ENCODE measurements around the gene CDH4. TPM values are rescaled to one million over a fixed set of nuclear protein-coding genes. Genes with fewer than 3 reads are reported as not detected.

Gene CDH4
- total and polyA plus RNA-seq, 5 donors from 2014 or later, result 0.07 to 0.69 (median 0.49) TPM; not detected in 1

DNA sequence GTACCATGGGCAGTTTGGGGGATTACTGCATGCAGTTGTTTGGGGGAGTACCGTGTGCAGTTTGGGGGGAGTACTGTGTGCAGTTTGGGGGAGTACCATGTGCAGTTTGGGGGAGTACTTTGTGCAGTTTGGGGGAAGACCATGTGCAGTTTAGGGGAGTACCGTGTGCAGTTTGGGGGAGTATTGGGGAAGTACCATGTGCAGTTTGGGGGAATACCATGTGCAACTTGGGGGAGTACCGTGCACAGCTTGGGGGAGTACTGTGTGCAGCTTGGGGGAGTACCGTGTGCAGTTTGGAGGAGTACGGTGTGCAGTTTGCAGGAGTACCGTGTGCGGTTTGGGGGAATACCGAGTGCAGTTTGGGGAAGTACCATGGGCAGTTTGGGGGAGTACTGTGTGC, 22.3 kb downstream of the CDH4 start:
- H3K36me3 Mint-ChIP-seq, result no peaks in the 10 kb centered on the region
- no peaks in the 10 kb centered on the region for H3K4me1 ChIP-seq (ENCODE audit: control insufficient read depth, insufficient read depth, low read length, poor library complexity, severe bottlenecking)
- no peaks in the 10 kb centered on the region for H3K9me3 ChIP-seq (ENCODE audit: control insufficient read depth in 2 of 2, low read length in 2 of 2)

DNA sequence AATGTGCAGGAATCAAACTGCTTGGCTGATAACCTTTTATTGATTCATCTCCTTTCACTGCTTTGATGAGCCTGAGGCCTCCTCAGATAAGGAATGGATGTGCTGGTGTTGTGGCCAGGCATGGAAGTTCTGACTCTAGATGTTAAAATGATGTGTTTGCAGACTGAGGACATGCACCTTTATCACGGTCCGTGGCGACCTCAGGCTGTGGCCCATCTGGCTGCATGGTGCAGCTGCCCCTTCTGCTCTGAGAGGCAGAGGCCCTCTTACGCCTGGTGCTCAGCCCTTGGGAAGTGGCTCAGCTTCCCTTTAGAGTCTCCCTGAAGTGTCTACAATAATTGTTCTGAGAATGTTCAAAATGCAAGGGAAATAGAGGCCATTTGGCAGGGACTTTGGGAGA, 26.2 kb downstream of the CDH4 start:
- H3K27ac ChIP-seq (ENCODE audit: insufficient read depth, low read length, poor library complexity, severe bottlenecking), result no peak overlapping the region
- ATAC-seq (ENCODE audit: low read depth in 2 of 2) (no peak), DNase-seq (no peak)
- Mint-ChIP-seq H3K27ac (no peak overlapping the region), H3K36me3 (no peaks in the 10 kb centered on the region), H3K27me3 (peaks cover 5% of the 10 kb centered on the region), H3K4me3 (no peak overlapping the region), H3K4me1 (peaks cover 0 to 3% (median 0%) of the 10 kb centered on the region in 4 donors), H3K9me3 (peaks cover 0 to 8% (median 3%) of the 10 kb centered on the region in 7 donors)
- H3K4me1 ChIP-seq (ENCODE audit: control insufficient read depth, insufficient read depth, low read length, poor library complexity, severe bottlenecking), result no peaks in the 10 kb centered on the region
- H3K27me3 ChIP-seq (ENCODE audit: control insufficient read depth, insufficient read depth, low read length), result no peaks in the 10 kb centered on the region
- H3K9me3 ChIP-seq (ENCODE audit: control insufficient read depth in 2 of 2, low read length in 2 of 2), result no peaks in the 10 kb centered on the region
- no peaks in the 10 kb centered on the region for H3K36me3 ChIP-seq (ENCODE audit: control insufficient read depth, insufficient read depth, low read length)
- H3K4me3 ChIP-seq (ENCODE audit: low read depth, low read length), result no peak overlapping the region

More for the DNA sequence above, 22.3 kb downstream of the CDH4 start:
- Histone ChIP-seq H3K4me3 (ENCODE audit: low read depth, low read length) (no peak overlapping the region), H3K27me3 (ENCODE audit: control insufficient read depth, insufficient read depth, low read length) (no peaks in the 10 kb centered on the region), H3K36me3 (ENCODE audit: control insufficient read depth, insufficient read depth, low read length) (no peaks in the 10 kb centered on the region), H3K27ac (ENCODE audit: insufficient read depth, low read length, poor library complexity, severe bottlenecking) (no peak overlapping the region)
- H3K9me3 Mint-ChIP-seq, result peaks cover 0 to 6% (median 1%) of the 10 kb centered on the region in 7 donors
- DNase-seq (no peak), ATAC-seq (ENCODE audit: low read depth in 2 of 2) (no peak)
- H3K27me3 Mint-ChIP-seq, result peaks cover 8% of the 10 kb centered on the region
- no peak overlapping the region for H3K27ac Mint-ChIP-seq
- no peaks in the 10 kb centered on the region for H3K4me1 Mint-ChIP-seq
- no peak overlapping the region for H3K4me3 Mint-ChIP-seq

DNA sequence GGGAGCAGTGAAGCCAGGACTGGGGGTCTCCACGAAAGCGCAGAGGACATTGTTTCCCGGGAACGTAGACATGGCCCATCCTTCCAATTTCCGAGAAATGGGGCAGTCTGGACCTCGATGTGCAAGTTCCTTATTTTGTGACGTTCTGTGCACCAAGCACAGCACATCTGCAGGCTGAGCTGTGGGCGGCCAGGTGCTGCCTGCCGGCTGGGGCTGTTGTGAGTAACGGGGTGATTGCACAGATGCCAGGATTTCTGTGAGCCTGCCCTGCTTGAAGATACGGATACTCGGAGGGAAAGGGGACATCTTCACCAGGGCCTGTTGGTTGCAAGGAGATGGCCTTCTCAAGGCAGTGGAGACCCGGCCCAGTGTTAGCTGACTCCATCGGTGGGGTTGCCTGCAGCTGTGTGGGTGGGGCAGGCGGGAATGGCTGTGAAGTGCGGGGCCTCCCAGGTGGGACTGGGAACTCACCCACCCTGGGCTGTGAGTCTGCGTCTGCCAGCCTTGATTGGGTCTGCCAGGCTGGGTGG, 27.6 kb downstream of the CDH4 start:
- no peak for DNase-seq
- Histone ChIP-seq H3K4me3 (ENCODE audit: low read depth, low read length) (no peak overlapping the region), H3K36me3 (ENCODE audit: control insufficient read depth, insufficient read depth, low read length) (no peaks in the 10 kb centered on the region), H3K9me3 (ENCODE audit: control insufficient read depth in 2 of 2, low read length in 2 of 2) (no peaks in the 10 kb centered on the region), H3K27ac (ENCODE audit: insufficient read depth, low read length, poor library complexity, severe bottlenecking) (no peak overlapping the region), H3K4me1 (ENCODE audit: control insufficient read depth, insufficient read depth, low read length, poor library complexity, severe bottlenecking) (no peaks in the 10 kb centered on the region), H3K27me3 (ENCODE audit: control insufficient read depth, insufficient read depth, low read length) (no peaks in the 10 kb centered on the region)
- H3K27ac Mint-ChIP-seq, result no peak overlapping the region
- peaks cover 0 to 3% (median 0%) of the 10 kb centered on the region in 4 donors for H3K4me1 Mint-ChIP-seq
- peaks cover 5% of the 10 kb centered on the region for H3K27me3 Mint-ChIP-seq
- peaks cover 0 to 5% (median 3%) of the 10 kb centered on the region in 7 donors for H3K9me3 Mint-ChIP-seq
- H3K36me3 Mint-ChIP-seq, result no peaks in the 10 kb centered on the region
- no peak for ATAC-seq (ENCODE audit: low read depth in 2 of 2)
- no peak overlapping the region for H3K4me3 Mint-ChIP-seq

DNA sequence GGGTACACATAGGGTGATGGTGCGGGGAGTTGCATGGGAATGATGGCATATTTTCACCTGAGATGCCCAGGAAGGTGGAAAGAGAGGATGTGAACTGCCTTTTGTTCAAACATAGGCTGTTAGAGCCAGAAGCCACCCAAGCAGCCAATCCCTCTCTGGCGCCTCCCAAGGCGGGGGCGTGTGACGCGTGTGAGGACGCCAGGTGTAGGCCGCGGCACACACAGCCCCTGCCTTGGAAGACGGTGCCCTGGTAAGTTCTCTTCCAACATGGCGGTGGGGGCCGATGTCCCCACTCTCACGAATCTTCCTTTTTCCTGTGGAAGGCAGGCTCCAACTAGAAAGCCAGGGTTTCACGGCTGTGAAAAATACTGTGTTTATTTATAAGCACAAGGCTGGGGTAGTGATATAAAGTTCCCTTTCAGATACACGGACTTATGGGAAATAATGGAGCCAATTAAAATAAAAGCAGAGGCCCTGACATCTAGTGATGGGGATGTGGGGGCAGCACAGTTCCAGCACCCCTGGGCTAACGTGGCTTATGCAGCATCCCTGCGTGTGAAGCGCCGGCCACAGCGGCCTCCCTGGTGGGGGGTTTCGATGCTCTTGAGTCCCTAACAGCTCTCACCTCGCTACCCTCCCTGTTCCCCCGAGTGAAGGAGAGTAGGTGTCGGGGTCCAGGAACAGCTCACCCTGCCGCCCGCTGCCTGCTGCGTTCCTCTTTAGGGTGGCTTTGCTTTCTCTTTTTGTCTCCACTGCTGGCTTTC, 28.3 kb downstream of the CDH4 start:
- Histone ChIP-seq H3K36me3 (ENCODE audit: control insufficient read depth, insufficient read depth, low read length) (no peaks in the 10 kb centered on the region), H3K4me3 (ENCODE audit: low read depth, low read length) (no peak overlapping the region), H3K27ac (ENCODE audit: insufficient read depth, low read length, poor library complexity, severe bottlenecking) (no peak overlapping the region), H3K9me3 (ENCODE audit: control insufficient read depth in 2 of 2, low read length in 2 of 2) (no peaks in the 10 kb centered on the region), H3K27me3 (ENCODE audit: control insufficient read depth, insufficient read depth, low read length) (no peaks in the 10 kb centered on the region), H3K4me1 (ENCODE audit: control insufficient read depth, insufficient read depth, low read length, poor library complexity, severe bottlenecking) (no peaks in the 10 kb centered on the region)
- no peak overlapping the region for H3K27ac Mint-ChIP-seq
- peaks cover 0 to 5% (median 3%) of the 10 kb centered on the region in 7 donors for H3K9me3 Mint-ChIP-seq
- no peak overlapping the region for H3K4me3 Mint-ChIP-seq
- no peak for DNase-seq
- no peaks in the 10 kb centered on the region for H3K36me3 Mint-ChIP-seq
- H3K4me1 Mint-ChIP-seq, result peaks cover 0 to 3% (median 0%) of the 10 kb centered on the region in 4 donors
- H3K27me3 Mint-ChIP-seq, result peaks cover 5% of the 10 kb centered on the region
- no peak for ATAC-seq (ENCODE audit: low read depth in 2 of 2)

DNA sequence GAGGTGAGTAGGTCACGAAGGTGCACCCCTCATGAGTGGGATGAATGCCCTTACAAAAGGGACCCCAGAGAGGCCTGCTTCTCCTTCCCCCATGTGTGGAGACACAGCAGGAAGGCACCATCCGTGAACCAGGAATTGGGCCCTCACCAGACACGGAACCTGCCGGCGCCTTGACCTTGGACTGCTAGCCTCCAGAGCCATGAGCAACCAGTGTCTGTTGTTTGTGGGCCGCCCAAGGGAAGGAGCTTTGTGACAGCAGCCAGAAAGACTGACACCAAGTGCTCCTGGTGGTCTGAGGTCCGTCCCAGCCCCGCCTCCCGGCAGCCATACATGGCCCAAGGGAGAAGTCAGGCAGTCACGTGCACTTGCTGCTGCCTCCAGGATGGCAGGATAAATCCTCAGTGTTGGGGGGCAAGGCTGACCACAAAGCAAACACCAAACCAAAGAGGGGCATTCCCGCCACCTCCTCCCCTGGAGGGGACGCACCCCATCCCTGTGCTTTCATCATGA, 29.3 kb downstream of the CDH4 start:
- no peaks in the 10 kb centered on the region for H3K9me3 ChIP-seq (ENCODE audit: control insufficient read depth in 2 of 2, low read length in 2 of 2)
- no peak for DNase-seq

DNA sequence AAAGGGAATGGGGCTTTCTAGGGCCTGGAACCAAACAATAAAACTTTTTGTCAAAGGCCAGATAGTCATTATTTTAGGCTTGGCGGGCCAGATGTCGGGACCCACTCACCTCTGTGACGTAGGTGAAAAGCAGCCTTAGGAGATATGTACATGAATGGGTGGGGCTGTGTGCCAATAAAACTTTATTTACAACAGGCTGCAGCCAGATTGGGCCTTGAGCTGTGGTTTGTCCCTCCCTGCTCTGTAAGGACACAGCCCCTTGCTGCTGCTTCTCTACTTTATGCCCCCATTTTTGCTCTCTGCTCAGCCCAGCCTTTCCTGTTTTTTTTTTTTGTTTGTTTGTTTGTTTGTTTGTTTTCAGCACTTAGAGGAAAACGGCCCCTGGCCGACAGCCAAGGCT, 32.7 kb downstream of the CDH4 start:
- no peaks in the 10 kb centered on the region for H3K9me3 ChIP-seq (ENCODE audit: control insufficient read depth in 2 of 2, low read length in 2 of 2)

More for the DNA sequence above, 29.3 kb downstream of the CDH4 start:
- no peak overlapping the region for H3K4me3 ChIP-seq (ENCODE audit: low read depth, low read length)
- Mint-ChIP-seq H3K27me3 (peaks cover 5% of the 10 kb centered on the region), H3K36me3 (no peaks in the 10 kb centered on the region), H3K4me1 (peaks cover 0 to 3% (median 0%) of the 10 kb centered on the region in 4 donors), H3K27ac (no peak overlapping the region), H3K4me3 (no peak overlapping the region), H3K9me3 (peaks cover 0 to 6% (median 3%) of the 10 kb centered on the region in 7 donors)
- no peaks in the 10 kb centered on the region for H3K4me1 ChIP-seq (ENCODE audit: control insufficient read depth, insufficient read depth, low read length, poor library complexity, severe bottlenecking)
- ATAC-seq (ENCODE audit: low read depth in 2 of 2), result no peak
- no peaks in the 10 kb centered on the region for H3K36me3 ChIP-seq (ENCODE audit: control insufficient read depth, insufficient read depth, low read length)
- H3K27ac ChIP-seq (ENCODE audit: insufficient read depth, low read length, poor library complexity, severe bottlenecking), result no peak overlapping the region
- no peaks in the 10 kb centered on the region for H3K27me3 ChIP-seq (ENCODE audit: control insufficient read depth, insufficient read depth, low read length)

DNA sequence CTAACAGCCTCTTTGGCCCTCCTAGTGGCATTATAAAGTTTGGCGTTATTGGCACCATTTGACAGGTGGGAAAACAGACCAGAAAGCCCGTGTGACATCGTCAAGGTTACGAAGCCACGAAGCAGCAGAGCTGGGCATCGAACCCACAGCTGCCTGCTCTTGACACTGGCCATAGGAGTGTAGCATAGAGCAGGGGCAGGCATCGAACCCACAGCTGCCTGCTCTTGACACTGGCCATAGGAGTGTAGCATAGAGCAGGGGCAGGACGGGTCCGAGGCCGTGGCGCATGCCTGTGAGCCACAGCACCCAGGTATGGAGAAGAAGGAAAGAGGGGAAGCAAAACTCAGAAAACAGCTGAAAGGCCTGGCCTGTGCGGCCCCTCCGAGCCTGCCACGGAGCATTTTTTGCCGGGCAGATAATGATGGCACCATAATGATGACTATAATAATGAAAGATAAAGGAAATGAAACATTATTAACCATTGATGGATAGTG, 33.1 kb downstream of the CDH4 start:
- Mint-ChIP-seq H3K27me3 (peaks cover 5% of the 10 kb centered on the region), H3K36me3 (no peaks in the 10 kb centered on the region)

More for the DNA sequence above, 32.7 kb downstream of the CDH4 start:
- H3K27ac ChIP-seq (ENCODE audit: insufficient read depth, low read length, poor library complexity, severe bottlenecking), result no peak overlapping the region
- peaks cover 0 to 4% (median 3%) of the 10 kb centered on the region in 7 donors for H3K9me3 Mint-ChIP-seq
- no peaks in the 10 kb centered on the region for H3K27me3 ChIP-seq (ENCODE audit: control insufficient read depth, insufficient read depth, low read length)
- no peak for ATAC-seq (ENCODE audit: low read depth in 2 of 2)
- peaks cover 0 to 3% (median 0%) of the 10 kb centered on the region in 4 donors for H3K4me1 Mint-ChIP-seq
- DNase-seq, result no peak
- H3K27me3 Mint-ChIP-seq, result peaks cover 5% of the 10 kb centered on the region
- no peak overlapping the region for H3K27ac Mint-ChIP-seq
- H3K4me3 ChIP-seq (ENCODE audit: low read depth, low read length), result no peak overlapping the region
- H3K4me1 ChIP-seq (ENCODE audit: control insufficient read depth, insufficient read depth, low read length, poor library complexity, severe bottlenecking), result no peaks in the 10 kb centered on the region
- no peak overlapping the region for H3K4me3 Mint-ChIP-seq
- H3K36me3 ChIP-seq (ENCODE audit: control insufficient read depth, insufficient read depth, low read length), result no peaks in the 10 kb centered on the region
- H3K36me3 Mint-ChIP-seq, result no peaks in the 10 kb centered on the region

More for the DNA sequence above, 33.1 kb downstream of the CDH4 start:
- Histone ChIP-seq H3K9me3 (ENCODE audit: control insufficient read depth in 2 of 2, low read length in 2 of 2) (no peaks in the 10 kb centered on the region), H3K27me3 (ENCODE audit: control insufficient read depth, insufficient read depth, low read length) (no peaks in the 10 kb centered on the region), H3K27ac (ENCODE audit: insufficient read depth, low read length, poor library complexity, severe bottlenecking) (no peak overlapping the region), H3K4me3 (ENCODE audit: low read depth, low read length) (no peak overlapping the region), H3K4me1 (ENCODE audit: control insufficient read depth, insufficient read depth, low read length, poor library complexity, severe bottlenecking) (no peaks in the 10 kb centered on the region), H3K36me3 (ENCODE audit: control insufficient read depth, insufficient read depth, low read length) (no peaks in the 10 kb centered on the region)
- H3K27ac Mint-ChIP-seq, result no peak overlapping the region
- ATAC-seq (ENCODE audit: low read depth in 2 of 2) (no peak), DNase-seq (no peak)
- H3K9me3 Mint-ChIP-seq, result peaks cover 0 to 4% (median 3%) of the 10 kb centered on the region in 7 donors
- H3K4me1 Mint-ChIP-seq, result peaks cover 0 to 3% (median 0%) of the 10 kb centered on the region in 4 donors
- no peak overlapping the region for H3K4me3 Mint-ChIP-seq

Data from CD4-positive, CD25-positive, alpha-beta regulatory T cell (primary cell).